ENCODE measurements around the gene IPO13. TPM values are rescaled to one million over a fixed set of nuclear protein-coding genes. Genes with fewer than 3 reads are reported as not detected.

Gene IPO13
- polyA plus RNA-seq, 1 of the 3 experiments (the other 2 are of a cell fraction): 15.5 TPM

GRCh38 chr1:43957407-43958040, 10.8 kb downstream of the IPO13 start (continued):
- no peak for TF ChIP-seq MEF2A (IDR thresholded peaks at IDR 0.05; ENCODE audit: borderline replicate concordance, low read depth)

DNA sequence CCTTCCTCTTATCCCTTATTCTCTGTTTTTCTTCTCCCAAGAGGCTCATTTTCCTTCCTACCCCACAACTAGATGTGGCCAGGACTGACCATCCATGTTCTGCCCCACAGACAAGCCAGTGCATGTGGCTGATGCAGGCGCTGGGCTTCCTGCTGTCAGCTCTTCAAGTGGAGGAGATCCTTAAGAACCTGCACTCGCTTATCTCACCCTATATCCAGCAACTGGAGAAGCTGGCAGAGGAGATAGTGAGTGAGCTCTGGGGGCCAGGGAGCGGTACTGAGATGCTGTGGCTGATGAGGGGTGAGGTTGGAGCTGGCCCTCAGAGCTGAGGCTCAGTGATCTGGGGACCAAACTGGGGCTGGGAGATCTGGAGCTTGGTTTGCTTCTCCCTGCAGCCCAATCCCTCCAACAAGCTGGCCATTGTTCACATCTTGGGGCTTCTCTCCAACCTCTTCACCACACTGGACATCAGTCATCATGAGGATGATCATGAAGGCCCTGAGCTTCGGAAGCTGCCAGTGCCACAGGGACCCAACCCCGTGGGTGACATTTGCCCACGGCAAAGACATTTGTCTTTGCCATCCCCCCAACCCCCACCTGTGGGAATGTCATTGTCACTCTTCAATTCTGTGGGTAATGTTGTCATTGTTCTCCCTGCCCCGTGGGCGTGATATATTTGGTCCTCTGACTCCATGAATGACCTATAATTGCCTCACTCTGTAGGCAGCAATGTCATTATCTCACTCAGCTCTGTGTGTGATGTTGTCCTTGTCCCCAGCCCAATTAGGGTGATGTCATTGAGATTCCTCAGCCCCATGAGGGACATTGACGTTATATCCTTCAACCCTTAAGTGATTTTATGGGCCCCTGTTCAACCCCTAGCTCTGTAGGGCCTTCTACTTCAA, 11.9 kb downstream of the IPO13 start:
- Histone ChIP-seq H3K9me2 (no peaks in the 10 kb centered on the region), H3F3A (replicated peaks; ENCODE audit: insufficient read depth) (no peaks in the 10 kb centered on the region), H3K79me2 (ENCODE audit: insufficient read depth) (no peaks in the 10 kb centered on the region), H3K9ac (no peak overlapping the region), H3K9me3 (no peaks in the 10 kb centered on the region), H3K4me2 (no peak overlapping the region), H3K27me3 (ENCODE audit: insufficient read depth) (no peaks in the 10 kb centered on the region), H3K27ac (ENCODE audit: low read depth in 2 of 2, low read length in 1 of 2) (no peak overlapping the region), H3K36me3 (replicated peaks in 1 of 2; ENCODE audit: control insufficient read depth in 1 of 2, insufficient read depth in 2 of 2, low read length in 1 of 2) (peaks cover 3 to 66% of the 10 kb centered on the region in 2 experiments), H3K4me1 (ENCODE audit: control insufficient read depth in 1 of 2, insufficient read depth in 2 of 2, low read depth in 1 of 2, low read length in 1 of 2) (no peaks in the 10 kb centered on the region), H2AFZ (ENCODE audit: low read depth) (no peak overlapping the region), H3K4me3 (ENCODE audit: low read depth in 2 of 2, low read length in 1 of 2) (no peak overlapping the region), H4K20me1 (ENCODE audit: insufficient read depth) (no peaks in the 10 kb centered on the region)
- CTCF ChIA-PET: interaction anchor here (0.7 to 2.2 kb wide), 9 partner anchors 10 to 195 kb away, joined by 3 to 9 read pairs (median 4); partner anchors contain the start of gene IPO13
- DNase-seq: no peak
- WGBS (ENCODE audit: low lambda C conversion rate): 77% methylated on average over 8 of the region's 9 CpGs
- TF ChIP-seq RXRA (IDR thresholded peaks at IDR 0.05; ENCODE audit: borderline replicate concordance, low read depth): no peak
- no peak for TF ChIP-seq RCOR1 (IDR thresholded peaks at IDR 0.05; ENCODE audit: low read length)
- TF ChIP-seq MEF2A (IDR thresholded peaks at IDR 0.05; ENCODE audit: borderline replicate concordance, low read depth): no peak
- TF ChIP-seq POLR2AphosphoS5 (IDR thresholded peaks at IDR 0.05; ENCODE audit: low read depth, low read length): no peak
- no peak for TF ChIP-seq TAF1 (IDR thresholded peaks at IDR 0.05; ENCODE audit: borderline replicate concordance, low read depth, low read length)
- no peak for TF ChIP-seq USF2 (IDR thresholded peaks at IDR 0.05; ENCODE audit: borderline replicate concordance, low read depth, low read length)
- no peak for TF ChIP-seq EZH2phosphoT487 (IDR thresholded peaks at IDR 0.05; ENCODE audit: borderline replicate concordance, low read depth)
- no peak for TF ChIP-seq TEAD4 (IDR thresholded peaks at IDR 0.05; ENCODE audit: borderline replicate concordance, insufficient read depth)
- TF ChIP-seq RAD21 (IDR thresholded peaks at IDR 0.05; ENCODE audit: low read length): no peak
- no peak for TF ChIP-seq GABPA (IDR thresholded peaks at IDR 0.05; ENCODE audit: low read depth)
- no peak for TF ChIP-seq ELF1 (IDR thresholded peaks at IDR 0.05)
- TF ChIP-seq CHD2 (IDR thresholded peaks at IDR 0.05; ENCODE audit: low read length, partially characterized antibody): no peak
- no peak for TF ChIP-seq ZBTB33 (IDR thresholded peaks at IDR 0.05; ENCODE audit: borderline replicate concordance, low read depth)
- TF ChIP-seq MAX (IDR thresholded peaks at IDR 0.05; ENCODE audit: low read depth): no peak
- POLR2A ChIA-PET: interaction anchor here (1.5 kb wide), 1 partner anchor 11 kb away, joined by 6 read pairs; no protein-coding TSS in a partner anchor

All from SK-N-SH (cell line).